Upper lobe of right lung (tissue), 1 donor: ENCODE data around the gene CCL18. TPM values are rescaled to one million over a fixed set of nuclear protein-coding genes. Genes with fewer than 3 reads are reported as not detected.
"Not testable (repeated sequence)": the region's sequence is repeated elsewhere in the genome, so short reads cannot be mapped to it uniquely, and the experiment has no call there.

Experiments used
- ATAC-seq: fragments of 200-7000 bp; cut with Tn5 transposase; one replicate; pipeline ENCODE4 v1.9.1; 2020; ENCODE audit warnings: mild to moderate bottlenecking, moderate library complexity
- DNase-seq: peaks from one replicate; pipeline ENCODE4 v3.0.0-alpha.2; 2020
- H3K27ac ChIP-seq: fragments of 200-600 bp; one replicate; pipeline ENCODE4 v1.8.0; 2022
- H3K27me3 ChIP-seq: fragments of 200-600 bp; one replicate; pipeline ENCODE4 v1.8.0; 2022; ENCODE audit warnings: mild to moderate bottlenecking
- H3K36me3 ChIP-seq: fragments of 200-600 bp; one replicate; pipeline ENCODE4 v1.8.0; 2022
- H3K4me1 ChIP-seq: fragments of 200-600 bp; one replicate; pipeline ENCODE4 v1.8.0; 2022
- H3K4me3 ChIP-seq: fragments of 200-600 bp; one replicate; pipeline ENCODE4 v1.8.0; 2022; ENCODE audit warnings: mild to moderate bottlenecking
- H3K9me3 ChIP-seq: fragments of 200-600 bp; one replicate; pipeline ENCODE4 v1.8.0; 2022
- intact Hi-C: fragments of 100-400 bp; cut with DNase I; formaldehyde crosslinking; loops from one replicate; pipeline ENCODE4 v1.11.0; 2022
- total RNA-seq: library from RNA; stranded (reverse); fragmentation: NEBNext Ultra II Directional; extraction: Animal tissue kit (Norgen Biotek cat#: 25700); gene quantifications from one replicate; pipeline ENCODE4 v1.2.1, GENCODE V29; 2021
- TF ChIP-seq, protein P1 (sequence below): fragments of 200-600 bp; IDR thresholded peaks from one replicate; pipeline ENCODE4 v1.8.0; 2022; ENCODE audit warnings: antibody characterized with exemption
- donor health status: DM: no; HTN: yes; CAD: no; lungs with severe emphysema.

The CCL18 gene
- total RNA-seq, 1 donor from 2014 or later: 31.9 TPM

DNA sequence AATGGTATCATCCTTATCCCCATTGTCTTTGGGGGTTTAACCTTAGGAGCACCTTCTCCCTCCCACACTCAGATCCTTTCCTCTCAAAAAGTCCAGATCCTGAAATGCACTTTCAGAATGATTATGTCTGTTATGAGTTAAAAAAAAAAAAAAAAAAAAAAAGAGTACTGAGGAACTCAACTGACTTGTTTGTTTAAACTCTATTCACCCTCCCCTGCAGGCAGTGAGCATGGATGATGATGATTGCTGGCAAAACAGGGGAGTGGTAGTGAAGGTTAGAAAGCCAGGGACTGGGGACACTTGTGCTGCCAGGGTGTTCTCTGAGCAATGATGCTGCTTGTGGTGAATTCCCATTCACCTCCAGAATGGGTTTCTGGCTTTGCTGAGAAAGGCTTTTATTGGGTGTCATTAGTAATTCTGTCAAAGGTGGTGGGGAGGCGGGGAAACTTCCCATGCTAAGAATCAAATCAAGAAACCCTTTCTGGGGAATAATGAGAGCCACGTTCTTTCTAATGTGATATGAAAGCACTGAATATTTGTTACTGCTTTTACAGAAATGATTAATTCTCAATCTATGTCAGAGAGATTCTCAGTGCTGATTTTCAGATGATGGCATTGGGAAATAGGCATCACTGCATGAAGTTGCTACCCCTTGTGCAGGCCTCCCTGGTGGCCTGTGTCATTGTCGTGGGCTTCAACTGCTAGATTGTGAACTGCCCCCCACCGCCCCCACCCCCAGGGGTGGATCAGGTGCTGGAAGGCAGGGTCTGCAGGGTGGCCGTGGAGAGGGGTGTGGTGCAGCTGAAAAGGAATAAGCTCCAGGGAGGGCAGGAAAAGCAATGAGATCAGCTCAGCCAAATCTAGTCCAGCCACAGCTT lies 53.7 kb downstream of the CCL18 start:
- TF ChIP-seq, protein P1, sequence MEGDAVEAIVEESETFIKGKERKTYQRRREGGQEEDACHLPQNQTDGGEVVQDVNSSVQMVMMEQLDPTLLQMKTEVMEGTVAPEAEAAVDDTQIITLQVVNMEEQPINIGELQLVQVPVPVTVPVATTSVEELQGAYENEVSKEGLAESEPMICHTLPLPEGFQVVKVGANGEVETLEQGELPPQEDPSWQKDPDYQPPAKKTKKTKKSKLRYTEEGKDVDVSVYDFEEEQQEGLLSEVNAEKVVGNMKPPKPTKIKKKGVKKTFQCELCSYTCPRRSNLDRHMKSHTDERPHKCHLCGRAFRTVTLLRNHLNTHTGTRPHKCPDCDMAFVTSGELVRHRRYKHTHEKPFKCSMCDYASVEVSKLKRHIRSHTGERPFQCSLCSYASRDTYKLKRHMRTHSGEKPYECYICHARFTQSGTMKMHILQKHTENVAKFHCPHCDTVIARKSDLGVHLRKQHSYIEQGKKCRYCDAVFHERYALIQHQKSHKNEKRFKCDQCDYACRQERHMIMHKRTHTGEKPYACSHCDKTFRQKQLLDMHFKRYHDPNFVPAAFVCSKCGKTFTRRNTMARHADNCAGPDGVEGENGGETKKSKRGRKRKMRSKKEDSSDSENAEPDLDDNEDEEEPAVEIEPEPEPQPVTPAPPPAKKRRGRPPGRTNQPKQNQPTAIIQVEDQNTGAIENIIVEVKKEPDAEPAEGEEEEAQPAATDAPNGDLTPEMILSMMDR: no peak
- H3K9me3 ChIP-seq: no peaks in the 10 kb centered on the region
- no peaks in the 10 kb centered on the region for H3K27me3 ChIP-seq
- no peak overlapping the region for H3K4me3 ChIP-seq
- no peak for ATAC-seq
- DNase-seq: no peak
- intact Hi-C loops: no loop called here
- H3K4me1 ChIP-seq: no peaks in the 10 kb centered on the region
- H3K27ac ChIP-seq: no peak overlapping the region
- H3K36me3 ChIP-seq: no peaks in the 10 kb centered on the region

GRCh38 chr17:36118477-36119353 lies 54.6 kb downstream of the CCL18 start:
- ATAC-seq (no peak), DNase-seq (no peak)
- intact Hi-C loops: no loop called here

DNA sequence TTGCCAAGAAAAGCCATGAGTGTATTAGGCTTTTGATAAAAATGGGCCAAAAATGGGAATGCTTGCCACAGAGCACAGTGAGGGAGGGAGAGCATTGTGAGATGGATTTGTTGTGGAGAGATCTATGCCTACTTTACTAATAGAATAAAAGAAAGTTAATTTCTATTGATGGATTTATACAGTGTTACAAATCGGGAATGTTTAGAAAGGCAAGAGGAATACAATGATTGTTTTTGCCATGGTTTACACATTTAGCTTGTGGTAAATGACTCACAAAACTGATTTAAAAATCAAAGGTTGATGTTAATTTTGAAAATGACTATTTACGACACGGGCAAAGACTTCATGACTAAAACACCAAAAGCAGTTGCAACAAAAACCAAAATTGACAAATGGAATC lies 56.1 kb downstream of the CCL18 start:
- no peak for ATAC-seq
- DNase-seq: no peak
- H3K27me3 ChIP-seq: no peaks in the 10 kb centered on the region
- H3K9me3 ChIP-seq: peaks cover 3% of the 10 kb centered on the region
- H3K36me3 ChIP-seq: no peaks in the 10 kb centered on the region
- H3K27ac ChIP-seq: no peak overlapping the region
- TF ChIP-seq, protein P1: no peak
- no peak overlapping the region for H3K4me3 ChIP-seq
- no peaks in the 10 kb centered on the region for H3K4me1 ChIP-seq
- intact Hi-C loops: no loop called here

More at GRCh38 chr17:36118477-36119353, 54.6 kb downstream of the CCL18 start:
- no peaks in the 10 kb centered on the region for H3K36me3 ChIP-seq
- no peak overlapping the region for H3K27ac ChIP-seq
- no peaks in the 10 kb centered on the region for H3K9me3 ChIP-seq
- H3K4me1 ChIP-seq: no peaks in the 10 kb centered on the region
- H3K27me3 ChIP-seq: no peaks in the 10 kb centered on the region
- no peak overlapping the region for H3K4me3 ChIP-seq
- TF ChIP-seq, protein P1: no peak

GRCh38 chr17:36121099-36121498 lies 57.0 kb downstream of the CCL18 start:
- DNase-seq, intact Hi-C loops, H3K27me3 ChIP-seq, H3K27ac ChIP-seq, H3K36me3 ChIP-seq, ATAC-seq, H3K4me3 ChIP-seq, H3K4me1 ChIP-seq, H3K9me3 ChIP-seq: not testable (repeated sequence)

Other genes with a start within 250 kb of the CCL18 start
- gene HEATR9, start 195.4 kb upstream of the CCL18 start, total RNA-seq: 0.17 TPM
- gene CCL5, start 183.9 kb upstream of the CCL18 start, total RNA-seq: 22.5 TPM
- not detected for gene RDM1, start 133.5 kb upstream of the CCL18 start, total RNA-seq
- not detected for gene LYZL6, start 120.6 kb upstream of the CCL18 start, total RNA-seq
- 0.58 TPM for gene CCL16, start 82.8 kb upstream of the CCL18 start, total RNA-seq
- 110 TPM for gene CCL14, start 77.5 kb upstream of the CCL18 start, total RNA-seq
- gene CCL15, start 62.7 kb upstream of the CCL18 start, total RNA-seq: 1.3 TPM
- 26.5 TPM for gene CCL23, start 46.3 kb upstream of the CCL18 start, total RNA-seq
- 9.9 TPM for gene CCL3, start 25.9 kb downstream of the CCL18 start, total RNA-seq
- gene CCL4, start 39.6 kb downstream of the CCL18 start, total RNA-seq: 12.5 TPM
- 8.2 TPM for gene TBC1D3B, start 112.4 kb downstream of the CCL18 start, total RNA-seq
- gene CCL3L1, start 132.5 kb downstream of the CCL18 start, total RNA-seq: 0.72 TPM
- gene CCL4L2, start 146.8 kb downstream of the CCL18 start, total RNA-seq: 4.5 TPM
- 0.72 TPM for gene TBC1D3I, start 200.3 kb downstream of the CCL18 start, total RNA-seq